HG03520 (cell line): ENCODE measurements around the gene JAK1.

Experiments used
- ATAC-seq: cut with Tn5 transposase; IDR thresholded peaks from one replicate; pipeline ENCODE4 v1.9.1; 2021; ENCODE audit warnings: mild to moderate bottlenecking, moderate library complexity; ENCODE audit not compliant: unreplicated experiment

The JAK1 gene

DNA sequence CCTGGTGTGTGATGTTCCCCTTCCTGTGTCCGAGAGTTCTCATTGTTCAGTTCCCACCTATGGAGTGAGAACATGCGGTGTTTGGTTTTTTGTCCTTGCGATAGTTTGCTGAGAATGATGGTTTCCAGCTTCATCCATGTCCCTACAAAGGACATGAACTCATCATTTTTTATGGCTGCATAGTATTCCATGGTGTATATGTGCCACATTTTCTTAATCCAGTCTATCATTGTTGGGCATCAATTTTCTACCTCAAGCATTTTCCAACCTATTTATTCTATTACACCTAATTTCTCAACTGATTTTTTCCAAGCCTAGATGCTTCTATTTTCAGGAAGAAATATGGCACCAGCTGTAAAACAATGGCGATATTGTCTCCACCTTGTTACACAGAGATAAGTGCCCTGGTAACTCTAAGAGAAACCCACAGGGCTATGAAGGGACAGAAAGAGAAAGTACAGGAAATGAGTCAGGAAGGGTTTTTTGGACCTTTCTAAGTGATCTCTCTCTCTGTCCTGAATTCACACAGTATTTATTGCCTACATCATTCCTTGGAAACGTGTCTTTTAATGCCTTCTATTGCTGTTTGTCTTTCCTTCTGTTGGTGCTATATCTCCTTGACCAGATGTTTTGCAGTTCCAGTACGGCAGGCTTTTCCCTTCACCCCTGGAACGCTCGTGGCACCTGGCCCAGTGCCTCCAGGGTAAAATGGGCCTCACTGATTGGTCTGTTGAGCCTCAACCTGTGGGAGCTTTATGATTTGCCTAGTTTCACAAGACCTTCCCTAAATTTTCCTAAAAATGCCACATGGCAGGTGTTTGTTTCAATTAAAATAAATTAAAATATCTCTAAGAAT lies 14.6 kb upstream of the JAK1 start:
- no peak for ATAC-seq

DNA sequence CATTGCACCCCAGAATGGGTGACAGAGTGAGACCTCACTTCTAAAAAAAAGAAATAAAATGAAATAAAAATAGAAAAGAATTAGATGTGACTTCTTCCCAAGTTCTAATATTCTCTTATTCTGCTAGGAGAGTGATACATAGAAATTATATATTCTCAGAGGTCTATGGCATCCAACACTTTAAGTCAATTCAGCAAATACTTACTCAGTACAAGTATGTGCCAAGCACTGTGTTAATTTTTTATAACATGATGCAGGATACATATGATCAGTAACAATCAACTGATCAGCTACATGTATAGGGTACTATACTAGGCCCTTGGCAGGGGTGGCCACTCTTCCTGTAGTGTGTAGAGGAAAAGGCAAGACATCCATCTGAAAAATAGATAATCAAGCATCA lies 13.0 kb upstream of the JAK1 start:
- ATAC-seq, result no peak

- ATAC-seq, result no peak
Observed at GRCh38 chr1:64976361-64976760, 10.0 kb upstream of the JAK1 start.

GRCh38 chr1:64975740-64976139 lies 9.4 kb upstream of the JAK1 start:
- ATAC-seq, result no peak

DNA sequence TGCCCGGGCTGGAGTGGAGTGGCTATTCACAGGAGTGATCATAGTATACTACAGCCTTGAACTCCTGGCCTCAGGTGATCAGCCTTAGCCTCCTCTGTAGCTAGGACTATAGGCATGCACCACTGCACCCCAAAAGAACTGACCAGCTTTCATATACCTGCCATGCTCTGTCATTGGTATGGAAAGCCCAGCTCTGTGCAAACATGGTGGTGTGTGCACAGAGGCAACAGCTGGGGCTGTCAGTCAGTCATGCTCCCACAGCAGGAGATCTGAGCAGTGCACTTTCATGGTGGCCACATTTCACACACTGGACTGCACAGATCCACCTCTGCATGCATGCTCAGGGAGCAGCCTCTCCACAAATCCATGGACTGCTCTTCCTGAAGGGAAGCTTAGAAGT lies 8.8 kb upstream of the JAK1 start:
- ATAC-seq, result no peak

DNA sequence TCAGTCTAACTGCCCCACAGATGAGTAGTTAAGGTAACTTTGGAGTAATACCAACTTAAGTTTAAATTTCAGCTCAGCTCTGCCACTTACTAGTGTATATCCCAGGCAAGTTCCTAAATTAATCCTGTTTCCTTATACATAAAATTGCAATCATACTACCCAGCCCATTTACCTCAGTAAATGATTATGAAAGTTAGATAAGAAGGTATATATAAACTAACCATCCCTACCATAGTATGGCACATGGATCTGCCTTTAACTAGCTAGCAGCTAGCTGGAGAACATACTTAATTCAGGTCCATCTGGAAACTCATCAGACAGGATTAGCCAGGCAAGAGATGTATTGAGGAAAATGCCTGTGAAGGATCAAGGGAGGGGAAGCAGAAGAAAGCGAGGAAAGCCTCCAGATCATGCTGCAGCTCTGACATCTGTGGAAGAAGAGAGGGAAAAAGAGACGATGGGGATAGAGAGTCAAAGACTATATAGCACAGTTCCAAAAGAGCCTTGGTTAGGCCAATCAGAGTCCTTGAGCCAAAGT lies 8.0 kb upstream of the JAK1 start:
- ATAC-seq, result no peak

DNA sequence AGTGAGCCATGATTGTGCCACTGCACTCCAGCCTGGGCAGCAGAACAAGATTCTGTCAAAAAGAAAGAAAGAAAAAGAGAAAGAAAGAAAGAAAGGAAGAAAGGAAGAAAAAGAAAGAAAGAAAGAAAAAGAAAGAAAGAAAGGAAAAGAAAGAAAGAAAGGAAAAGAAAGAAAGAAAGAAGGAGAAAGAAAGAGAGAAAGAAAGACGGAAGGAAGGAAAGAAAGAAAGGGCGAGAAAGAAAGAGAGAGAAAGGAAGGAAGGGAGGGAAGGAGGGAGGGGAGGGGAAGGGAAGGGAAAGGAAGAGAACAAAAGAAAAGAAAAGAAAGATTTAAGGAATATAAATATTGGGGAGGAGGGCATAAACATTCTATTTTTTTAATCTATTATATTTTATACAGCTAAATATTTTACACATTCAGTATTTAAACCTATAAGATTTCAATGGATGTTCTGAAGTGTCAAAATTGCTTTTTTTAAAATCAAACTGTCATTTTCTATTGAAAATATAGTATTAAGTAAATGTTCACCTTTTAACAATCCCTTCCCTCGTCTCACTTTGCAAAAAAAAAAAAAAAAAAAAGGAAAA lies 6.8 kb upstream of the JAK1 start:
- no peak for ATAC-seq

GRCh38 chr1:64969305-64970046 lies 3.1 kb upstream of the JAK1 start:
- no peak for ATAC-seq

DNA sequence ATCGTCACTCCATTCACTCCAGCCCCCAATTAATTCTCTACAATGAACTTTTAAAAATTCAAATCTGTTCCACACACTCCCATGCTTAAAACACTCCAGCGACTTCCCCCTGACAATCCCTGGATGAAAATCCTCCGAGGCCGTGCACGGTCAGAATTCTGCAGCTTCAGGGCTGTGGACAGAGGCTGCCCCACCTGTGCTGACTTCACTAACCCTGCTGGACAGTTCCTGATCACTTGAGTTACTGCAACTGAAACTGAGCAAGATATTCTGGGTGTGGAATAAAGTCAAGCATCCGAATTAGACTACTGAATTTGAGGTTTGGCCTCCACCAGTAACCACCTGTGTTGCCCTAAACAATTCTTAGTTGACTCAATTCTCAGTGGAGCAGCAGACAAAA lies 1.0 kb upstream of the JAK1 start:
- ATAC-seq, result no peak

DNA sequence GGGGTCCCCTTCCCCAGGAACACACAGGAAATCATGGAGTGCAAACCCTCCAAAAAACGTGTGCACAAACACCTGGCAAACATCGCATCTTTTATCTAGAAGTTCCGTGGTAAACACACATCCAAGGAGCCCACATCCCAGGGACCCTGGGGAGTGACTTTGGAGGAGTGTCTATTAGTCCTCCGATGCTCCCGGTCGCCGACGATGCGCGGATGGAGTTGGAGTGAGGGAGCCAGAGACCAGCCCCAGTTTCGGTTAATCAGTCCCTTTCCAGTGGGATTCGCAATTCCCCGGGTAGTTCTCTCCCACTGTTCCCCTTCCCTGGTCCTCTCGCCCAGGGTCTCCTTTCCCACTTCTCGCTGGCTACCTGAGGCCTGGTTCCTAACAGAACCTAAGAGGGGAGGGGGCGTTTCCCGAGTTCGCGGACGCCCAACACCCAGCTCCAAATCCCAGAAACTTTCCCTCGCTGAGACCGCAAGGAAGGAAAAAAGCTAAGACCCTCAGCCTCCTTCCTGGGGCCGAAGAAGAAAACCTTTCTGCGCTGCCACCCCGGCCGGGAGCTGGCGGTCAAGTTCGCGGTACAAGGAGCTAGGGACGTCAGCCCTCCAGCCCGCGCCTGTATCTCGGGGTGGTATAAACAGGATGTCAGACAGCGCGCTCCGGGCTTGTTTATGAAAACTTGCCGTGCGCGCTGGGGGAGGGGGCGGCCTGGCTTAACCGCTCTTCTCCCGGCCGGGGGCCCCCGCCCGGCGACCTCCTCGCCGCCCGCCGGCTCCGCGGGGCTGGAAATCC lies 787 bp downstream of the JAK1 start:
- ATAC-seq, result peak; percentile 42

DNA sequence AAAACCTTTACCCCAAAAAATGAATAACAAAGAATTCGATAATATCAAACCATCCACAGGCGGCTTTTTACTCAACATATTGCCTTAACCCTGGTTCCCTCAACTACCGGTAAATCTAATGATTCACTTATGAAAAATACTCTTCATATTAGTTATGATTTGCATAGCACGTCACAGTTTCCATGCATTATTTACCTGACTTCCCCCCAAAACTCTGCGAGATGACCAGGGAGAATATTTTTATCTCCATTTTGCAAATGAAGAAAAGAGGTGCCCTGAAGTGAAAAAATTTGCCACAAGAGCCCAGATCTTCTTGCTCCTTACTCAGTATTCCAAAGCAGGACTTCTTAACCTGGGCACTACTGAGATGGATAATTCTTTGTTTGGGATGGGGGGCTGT lies 2.9 kb downstream of the JAK1 start:
- no peak for ATAC-seq

GRCh38 chr1:64962441-64962840 lies 3.9 kb downstream of the JAK1 start:
- ATAC-seq, result no peak

DNA sequence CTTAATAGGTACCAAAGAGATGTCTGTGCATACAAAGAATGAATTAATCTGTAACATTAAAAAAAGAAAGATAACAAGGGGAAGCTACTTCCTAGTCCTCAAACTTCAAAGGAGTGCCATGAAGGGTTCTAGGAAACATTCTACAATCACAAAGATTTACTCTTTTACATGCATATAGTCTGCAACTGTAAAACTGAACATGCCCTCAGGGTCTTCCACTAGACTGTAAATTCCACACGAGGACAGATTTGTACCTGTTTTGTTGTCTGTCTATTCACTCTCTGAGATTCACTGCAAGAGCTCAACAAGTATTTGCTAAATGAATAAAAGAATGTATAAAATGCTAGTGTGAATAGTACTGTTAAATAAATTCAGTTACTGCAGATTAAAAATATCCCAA lies 4.4 kb downstream of the JAK1 start:
- ATAC-seq, result no peak

DNA sequence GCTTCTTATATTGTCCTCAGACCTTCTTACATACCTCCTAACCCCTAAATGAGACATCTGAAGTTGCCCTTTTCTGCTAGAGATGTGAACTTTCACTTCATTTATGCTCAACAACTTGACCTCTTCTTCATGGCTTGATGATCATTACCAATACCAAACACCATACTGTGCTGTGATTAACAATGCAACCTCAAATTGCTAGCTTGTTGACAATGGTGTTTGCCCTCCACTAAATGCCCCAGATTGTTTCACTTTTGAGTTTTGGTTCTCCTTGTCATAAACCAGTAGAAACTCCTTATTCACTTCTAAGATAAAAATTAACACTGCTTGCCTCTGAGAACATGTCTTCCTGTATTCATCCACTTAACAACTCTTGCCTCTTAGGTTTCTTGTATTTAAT lies 5.6 kb downstream of the JAK1 start:
- ATAC-seq, result peak; percentile 44

DNA sequence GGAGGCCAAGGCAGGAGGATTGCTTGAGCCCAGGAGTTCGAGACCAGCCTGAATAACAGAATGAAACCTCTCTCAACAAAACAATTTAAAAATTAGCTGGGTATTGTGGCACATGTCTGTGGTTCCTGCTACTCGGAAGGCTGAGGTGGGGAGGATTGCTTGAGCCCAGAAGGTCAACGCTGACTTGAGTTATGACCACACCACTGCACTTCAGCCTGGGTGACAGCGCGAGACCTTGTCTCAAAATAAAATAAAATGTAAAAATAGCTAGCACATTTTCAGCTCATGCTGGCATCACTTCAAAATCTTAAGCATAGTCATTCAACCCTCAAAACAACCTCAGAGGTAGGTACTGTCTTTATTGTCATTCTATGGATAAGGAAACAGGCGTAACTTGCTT lies 6.4 kb downstream of the JAK1 start:
- ATAC-seq, result no peak

DNA sequence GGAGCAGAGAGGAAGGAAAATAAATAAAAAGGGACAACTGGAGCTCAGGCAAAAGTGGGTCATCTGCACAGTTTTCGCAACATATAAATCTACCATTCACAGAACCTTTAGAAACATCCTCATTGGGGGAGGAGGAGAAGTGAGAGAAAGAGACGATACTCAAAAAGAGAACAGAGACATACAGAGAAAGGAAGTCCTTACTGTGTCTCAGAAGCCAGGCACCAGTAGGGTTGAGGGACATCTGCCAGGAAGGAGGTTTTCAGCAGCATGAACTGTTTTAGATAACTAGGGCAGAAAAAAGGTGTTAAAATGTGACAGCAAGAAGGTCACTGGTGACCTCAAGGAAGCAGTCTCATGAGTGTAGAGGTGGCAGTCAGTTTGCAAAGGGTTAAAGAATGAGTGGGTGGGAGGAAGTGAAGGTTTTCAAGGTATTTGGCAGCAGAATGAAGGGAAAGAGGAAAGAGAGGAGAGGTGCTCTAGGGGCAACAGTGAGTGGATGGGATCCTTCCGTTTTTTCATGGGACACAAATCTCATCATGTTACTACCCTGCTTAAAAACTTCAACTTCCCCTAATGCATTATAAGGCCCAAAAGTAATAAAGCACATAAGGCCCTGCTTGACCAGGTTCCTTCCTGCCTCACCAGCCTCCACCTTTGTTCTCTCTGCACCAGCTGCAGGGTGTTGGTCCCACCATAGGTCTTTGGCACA lies 9.5 kb downstream of the JAK1 start:
- ATAC-seq, result peak; percentile 85

GRCh38 chr1:64956010-64956640 lies 10.2 kb downstream of the JAK1 start:
- no peak for ATAC-seq

- no peak for ATAC-seq
Observed at GRCh38 chr1:64955097-64956009, 11.0 kb downstream of the JAK1 start.

DNA sequence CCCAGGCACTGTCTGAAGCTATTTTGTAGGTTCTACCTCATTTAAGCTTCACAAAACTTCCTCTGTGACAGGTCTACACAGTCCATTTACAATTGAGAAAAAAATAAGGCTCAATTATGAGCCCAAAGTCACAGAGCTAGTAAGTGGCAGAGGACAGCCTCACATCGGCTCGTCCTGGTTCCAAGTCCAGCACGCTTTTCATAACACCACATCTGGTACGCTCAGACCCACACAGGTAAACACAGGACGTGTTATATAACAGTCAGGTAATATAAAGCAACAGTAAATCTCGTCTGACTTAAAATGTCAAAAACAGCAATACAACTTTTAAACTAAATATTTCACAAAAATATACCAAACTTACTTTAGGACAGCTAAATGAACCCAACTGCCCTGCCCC lies 13.1 kb downstream of the JAK1 start:
- ATAC-seq, result no peak
